WTC11 (cell line): ENCODE results near the gene DKK3. TPM values are rescaled to one million over a fixed set of nuclear protein-coding genes. Genes with fewer than 3 reads are reported as not detected.

ENCODE experiments used
- ATAC-seq: fragments of 200-7000 bp; cut with Tn5 transposase; 2 replicates; pipeline ENCODE4 v1.10.0; 2021; ENCODE audit warnings: mild to moderate bottlenecking, moderate library complexity
- CTCF ChIA-PET: fragments of 300-600 bp; sonication (Branson Sonifier 250); formaldehyde crosslinking; loops from one replicate; lab custom pipeline; 2021; ENCODE audit warnings: antibody characterized with exemption; lab: Charles Lee
- POLR2A ChIA-PET: fragments of 350-600 bp; sonication (Branson Sonifier 250); formaldehyde crosslinking; loops from one replicate; lab custom pipeline; 2021; ENCODE audit warnings: antibody characterized with exemption; lab: Charles Lee
- DNase-seq: peaks from one replicate; pipeline ENCODE4 v3.0.0; 2021; ENCODE audit warnings: low spot score
- H3K27ac Mint-ChIP-seq: 2 replicates; pipeline ENCODE4 v1.8.0; 2021; ENCODE audit warnings: mixed read lengths
- H3K27me3 Mint-ChIP-seq: 2 replicates; pipeline ENCODE4 v1.8.0; 2021; ENCODE audit warnings: low read depth, mild to moderate bottlenecking, moderate library complexity, mixed read lengths
- H3K36me3 Mint-ChIP-seq: 2 replicates; pipeline ENCODE4 v1.8.0; 2021; ENCODE audit warnings: mixed read lengths
- H3K4me1 Mint-ChIP-seq: 2 replicates; pipeline ENCODE4 v1.8.0; 2022; ENCODE audit warnings: mixed read lengths
- H3K4me3 Mint-ChIP-seq: 2 replicates; pipeline ENCODE4 v1.8.0; 2021; ENCODE audit warnings: mild to moderate bottlenecking, moderate library complexity, mixed read lengths
- H3K9me3 Mint-ChIP-seq: 2 replicates; pipeline ENCODE4 v1.8.0; 2021; ENCODE audit warnings: mixed read lengths
- ATF2 ChIP-seq: sonication (generic); formaldehyde crosslinking; IDR thresholded peaks from 2 replicates; pipeline ENCODE4 v1.8.1; 2022; ENCODE audit warnings: low read depth, missing genetic modification reagents, borderline replicate concordance
- ATF3 ChIP-seq: sonication (generic); formaldehyde crosslinking; conservative IDR thresholded peaks from 2 replicates; pipeline ENCODE4 v1.8.1; 2022; ENCODE audit warnings: mild to moderate bottlenecking, missing genetic modification reagents
- ATF6 ChIP-seq: sonication (generic); formaldehyde crosslinking; IDR thresholded peaks from 2 replicates; pipeline ENCODE4 v1.8.1; 2023; ENCODE audit warnings: mild to moderate bottlenecking, missing genetic modification reagents
- CTCF ChIP-seq: fragments of 200-600 bp; IDR thresholded peaks from 2 replicates; pipeline ENCODE4 v1.8.0; 2022; ENCODE audit warnings: antibody characterized with exemption
- ELF4 ChIP-seq: sonication (generic); formaldehyde crosslinking; IDR thresholded peaks from 2 replicates; pipeline ENCODE4 v1.8.1; 2022; ENCODE audit warnings: low read depth, mild to moderate bottlenecking, moderate library complexity, missing genetic modification reagents
- FOXK1 ChIP-seq: sonication (generic); formaldehyde crosslinking; IDR thresholded peaks from 2 replicates; pipeline ENCODE4 v1.8.0; 2022; ENCODE audit warnings: mild to moderate bottlenecking, moderate library complexity, missing genetic modification reagents
- FOXP1 ChIP-seq: sonication (generic); formaldehyde crosslinking; IDR thresholded peaks from 2 replicates; pipeline ENCODE4 v1.8.0; 2022; ENCODE audit warnings: missing genetic modification reagents, mild to moderate bottlenecking, moderate library complexity, borderline replicate concordance
- IRF1 ChIP-seq: sonication (generic); formaldehyde crosslinking; IDR thresholded peaks from 2 replicates; pipeline ENCODE4 v1.8.0; 2023; ENCODE audit warnings: missing genetic modification reagents
- IRF2 ChIP-seq: sonication (generic); formaldehyde crosslinking; IDR thresholded peaks from 2 replicates; pipeline ENCODE4 v1.8.0; 2022; ENCODE audit warnings: low read depth, missing genetic modification reagents, borderline replicate concordance
- MXD4 ChIP-seq: fragments of 250-450 bp; sonication (Bioruptor Pico); IDR thresholded peaks from 2 replicates; pipeline ENCODE4 v1.8.0; 2021; ENCODE audit warnings: mild to moderate bottlenecking, moderate library complexity, borderline replicate concordance
- PRRX2 ChIP-seq: fragments of 250-450 bp; sonication (Bioruptor Pico); IDR thresholded peaks from 2 replicates; pipeline ENCODE4 v1.8.0; 2021; ENCODE audit warnings: mild to moderate bottlenecking
- SMAD3 ChIP-seq: sonication (generic); formaldehyde crosslinking; IDR thresholded peaks from 2 replicates; pipeline ENCODE4 v1.8.0; 2022; ENCODE audit warnings: missing genetic modification reagents, mild to moderate bottlenecking, borderline replicate concordance
- ZMAT4 ChIP-seq: fragments of 250-450 bp; sonication (Bioruptor Pico); IDR thresholded peaks from 2 replicates; pipeline ENCODE4 v1.9.0; 2021; ENCODE audit warnings: mild to moderate bottlenecking
- ZNF232 ChIP-seq: sonication (generic); formaldehyde crosslinking; IDR thresholded peaks from 2 replicates; pipeline ENCODE4 v1.8.0; 2022; ENCODE audit warnings: mild to moderate bottlenecking, missing genetic modification reagents
- ZNF263 ChIP-seq: sonication (generic); formaldehyde crosslinking; IDR thresholded peaks from 2 replicates; pipeline ENCODE4 v1.8.1; 2022; ENCODE audit warnings: low read depth, mild to moderate bottlenecking, moderate library complexity, missing genetic modification reagents
- ZNF281 ChIP-seq: sonication (generic); formaldehyde crosslinking; IDR thresholded peaks from 2 replicates; pipeline ENCODE4 v1.8.0; 2023; ENCODE audit warnings: mild to moderate bottlenecking, missing genetic modification reagents
- ZNF512 ChIP-seq: sonication (generic); formaldehyde crosslinking; IDR thresholded peaks from 2 replicates; pipeline ENCODE4 v1.8.1; 2022; ENCODE audit warnings: missing genetic modification reagents, borderline replicate concordance
- ZNF671 ChIP-seq: fragments of 250-450 bp; sonication (Bioruptor Pico); IDR thresholded peaks from 2 replicates; pipeline ENCODE4 v1.8.0; 2021; ENCODE audit warnings: mild to moderate bottlenecking
- total RNA-seq: library from RNA; stranded (reverse); gene quantifications from 3 replicates; pipeline ENCODE4 v1.2.3, GENCODE V29; 2021

DKK3 gene
- total RNA-seq, 1 experiment from 2014 or later: 17.6 TPM

- no peak for TF ChIP-seq PRRX2 (CRISPR knock-in tag)
- no peak for TF ChIP-seq IRF1 (CRISPR knock-in tag)
- no peak for TF ChIP-seq IRF2 (CRISPR knock-in tag)
- TF ChIP-seq ZNF263: no peak
- no peak for TF ChIP-seq ZNF232 (CRISPR knock-in tag)
- TF ChIP-seq ELF4 (CRISPR knock-in tag): no peak
- no peak for TF ChIP-seq MXD4
- no peak for TF ChIP-seq FOXP1 (CRISPR knock-in tag)
- no peak for TF ChIP-seq ZNF671 (CRISPR knock-in tag)
- TF ChIP-seq CTCF: no peak
- no peak for TF ChIP-seq ZMAT4 (CRISPR knock-in tag)
- no peak for TF ChIP-seq ATF3 (CRISPR knock-in tag)
- no peak for TF ChIP-seq ATF2 (CRISPR knock-in tag)
- TF ChIP-seq FOXK1 (CRISPR knock-in tag): no peak
- TF ChIP-seq ATF6: no peak
- no peak for TF ChIP-seq ZNF512 (CRISPR knock-in tag)
- no peak for TF ChIP-seq ZNF281
- TF ChIP-seq SMAD3 (CRISPR knock-in tag): no peak
- ChIA-PET CTCF (no interaction called here), POLR2A (no interaction called here)
- Mint-ChIP-seq H3K27me3 (no peaks in the 10 kb centered on the region), H3K9me3 (no peaks in the 10 kb centered on the region), H3K4me1 (peaks cover 11% of the 10 kb centered on the region), H3K27ac (no peak overlapping the region), H3K36me3 (peaks cover 20% of the 10 kb centered on the region), H3K4me3 (no peak overlapping the region)
- ATAC-seq (no peak), DNase-seq (no peak)
Observed at GRCh38 chr11:11937433-11937832, 71.0 kb downstream of the DKK3 start.
